ENCODE measurements around the gene CBLL1. TPM values are rescaled to one million over a fixed set of nuclear protein-coding genes. Genes with fewer than 3 reads are reported as not detected.

The CBLL1 gene
- total and polyA plus RNA-seq, 2 experiments from 2014 or later = 18.1 to 19.0 TPM

GRCh38 chr7:107746006-107746405 is 2.1 kb downstream of the CBLL1 start:
- Histone ChIP-seq H3K4me3 (no peak overlapping the region), H3K9me3 (ENCODE audit: low read depth) (no peaks in the 10 kb centered on the region), H3K27me3 (no peaks in the 10 kb centered on the region), H3K4me1 (ENCODE audit: low read depth) (peaks cover 12% of the 10 kb centered on the region), H3K36me3 (peaks cover 14% of the 10 kb centered on the region), H3K27ac (no peak overlapping the region)
- TF ChIP-seq CTCF (IDR thresholded peaks at IDR 0.05; ENCODE audit: low read depth, low read length) = no peak
- no peak for DNase-seq (ENCODE audit: low read depth in 1 of 2, low spot score in 1 of 2)

DNA sequence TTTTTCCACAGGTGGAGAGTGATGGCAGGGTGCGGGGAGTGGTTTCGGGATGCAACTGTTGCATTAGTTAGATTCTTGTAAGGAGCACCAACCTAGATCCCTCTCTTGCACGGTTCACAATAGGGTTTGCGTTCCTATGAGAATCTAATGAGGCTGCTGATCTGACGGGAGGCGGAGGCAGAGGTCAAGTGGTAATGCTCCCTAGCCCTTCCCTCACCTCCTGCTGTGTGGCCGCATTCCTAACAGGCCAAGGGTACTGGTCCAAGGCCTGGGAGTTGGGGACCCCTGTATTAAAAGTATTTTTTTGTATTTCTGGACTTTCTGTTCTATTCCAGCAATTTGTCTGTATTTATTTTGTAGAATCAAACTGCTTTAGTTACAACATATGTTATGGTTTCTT is 7.2 kb downstream of the CBLL1 start:
- no peaks in the 10 kb centered on the region for H3K4me1 ChIP-seq (ENCODE audit: low read depth)
- no peaks in the 10 kb centered on the region for H3K27me3 ChIP-seq
- DNase-seq (ENCODE audit: low read depth in 1 of 2, low spot score in 1 of 2) = no peak
- H3K9me3 ChIP-seq (ENCODE audit: low read depth) = no peaks in the 10 kb centered on the region
- peaks cover 54% of the 10 kb centered on the region for H3K36me3 ChIP-seq
- H3K4me3 ChIP-seq = no peak overlapping the region
- H3K27ac ChIP-seq = no peak overlapping the region
- TF ChIP-seq CTCF (IDR thresholded peaks at IDR 0.05; ENCODE audit: low read depth, low read length) = no peak

DNA sequence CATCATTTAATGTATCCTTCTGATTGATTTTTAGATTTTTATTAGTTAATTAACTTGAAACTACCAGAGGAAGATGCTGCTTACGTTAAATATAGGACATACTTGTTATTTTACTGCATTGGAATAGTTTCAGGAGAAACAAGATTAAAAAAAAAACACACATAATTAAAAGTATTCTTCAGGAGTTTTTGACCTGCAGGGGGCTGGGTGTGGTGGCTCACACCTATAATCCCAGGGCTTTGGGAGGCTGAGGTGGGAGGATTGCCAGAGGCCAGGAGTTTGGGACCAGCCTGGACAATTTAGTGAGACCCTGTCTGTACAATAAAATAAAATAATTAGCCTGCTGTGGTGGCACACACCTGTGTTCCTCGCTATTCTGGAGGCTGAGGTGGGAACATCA is 10.7 kb downstream of the CBLL1 start:
- H3K27me3 ChIP-seq = no peaks in the 10 kb centered on the region
- peak; percentile 17 for TF ChIP-seq CTCF (IDR thresholded peaks at IDR 0.05; ENCODE audit: low read depth, low read length)
- H3K36me3 ChIP-seq = peaks cover 77% of the 10 kb centered on the region
- H3K4me1 ChIP-seq (ENCODE audit: low read depth) = no peaks in the 10 kb centered on the region
- no peak for DNase-seq (ENCODE audit: low read depth in 1 of 2, low spot score in 1 of 2)
- no peaks in the 10 kb centered on the region for H3K9me3 ChIP-seq (ENCODE audit: low read depth)
- no peak overlapping the region for H3K27ac ChIP-seq
- no peak overlapping the region for H3K4me3 ChIP-seq

DNA sequence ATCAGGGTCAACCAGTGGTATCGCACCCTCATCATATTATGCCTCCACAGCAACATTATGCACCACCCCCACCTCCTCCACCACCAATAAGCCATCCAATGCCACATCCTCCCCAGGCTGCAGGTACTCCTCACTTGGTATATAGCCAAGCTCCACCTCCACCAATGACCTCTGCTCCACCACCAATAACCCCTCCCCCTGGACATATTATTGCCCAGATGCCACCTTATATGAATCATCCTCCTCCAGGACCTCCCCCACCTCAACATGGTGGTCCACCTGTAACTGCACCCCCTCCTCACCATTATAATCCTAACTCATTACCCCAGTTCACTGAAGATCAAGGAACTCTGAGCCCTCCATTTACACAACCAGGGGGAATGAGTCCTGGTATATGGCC is 14.7 kb downstream of the CBLL1 start:
- Histone ChIP-seq H3K27ac (no peak overlapping the region), H3K4me3 (no peak overlapping the region), H3K27me3 (no peaks in the 10 kb centered on the region), H3K36me3 (peaks cover 67% of the 10 kb centered on the region), H3K9me3 (ENCODE audit: low read depth) (no peaks in the 10 kb centered on the region), H3K4me1 (ENCODE audit: low read depth) (no peaks in the 10 kb centered on the region)
- no peak for TF ChIP-seq CTCF (IDR thresholded peaks at IDR 0.05; ENCODE audit: low read depth, low read length)
- DNase-seq (ENCODE audit: low read depth in 1 of 2, low spot score in 1 of 2) = no peak

DNA sequence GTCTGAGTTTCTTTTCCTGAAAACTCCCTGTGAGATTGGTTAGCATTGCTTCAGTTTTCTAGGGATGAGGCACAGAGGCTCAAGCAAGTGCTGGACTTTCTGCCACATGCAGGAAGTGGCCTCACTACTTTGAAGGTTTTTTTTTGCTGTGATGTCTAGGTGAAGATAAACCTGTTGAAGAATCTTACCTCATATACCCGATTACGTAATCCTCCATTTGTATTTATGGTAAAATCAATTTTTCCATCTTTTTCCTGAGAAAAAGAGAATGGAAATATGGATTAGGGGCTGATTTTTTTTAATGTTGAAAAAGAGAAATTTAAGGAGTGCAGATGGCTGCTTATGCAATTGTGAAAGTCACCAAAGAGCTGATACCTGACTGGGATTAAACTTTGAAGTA is 23.4 kb downstream of the CBLL1 start:
- H3K4me1 ChIP-seq (ENCODE audit: low read depth) = no peaks in the 10 kb centered on the region
- H3K9me3 ChIP-seq (ENCODE audit: low read depth) = no peaks in the 10 kb centered on the region
- no peak overlapping the region for H3K27ac ChIP-seq
- no peak for TF ChIP-seq CTCF (IDR thresholded peaks at IDR 0.05; ENCODE audit: low read depth, low read length)
- H3K36me3 ChIP-seq = no peaks in the 10 kb centered on the region
- H3K4me3 ChIP-seq = no peak overlapping the region
- no peaks in the 10 kb centered on the region for H3K27me3 ChIP-seq
- DNase-seq (ENCODE audit: low read depth in 1 of 2, low spot score in 1 of 2) = no peak

DNA sequence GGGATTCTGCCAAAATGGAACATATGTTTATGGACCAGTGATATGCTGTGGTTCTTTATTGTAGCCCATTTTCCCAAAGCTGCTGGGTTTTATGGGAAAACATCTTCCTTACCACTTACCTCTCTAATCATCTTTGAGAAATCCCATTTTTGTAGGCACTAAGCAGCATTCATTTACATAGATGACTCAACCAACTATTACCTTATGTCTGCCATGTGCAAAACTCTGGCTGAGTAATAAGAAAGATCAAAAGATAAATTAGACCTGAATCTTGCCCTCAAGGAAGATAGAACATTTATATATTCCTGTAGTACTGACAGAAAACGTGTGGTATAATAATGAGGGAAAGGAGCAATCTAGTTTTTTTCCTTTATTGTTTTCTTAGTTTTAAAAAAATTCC is 24.3 kb downstream of the CBLL1 start:
- no peaks in the 10 kb centered on the region for H3K27me3 ChIP-seq
- no peaks in the 10 kb centered on the region for H3K9me3 ChIP-seq (ENCODE audit: low read depth)
- DNase-seq (ENCODE audit: low read depth in 1 of 2, low spot score in 1 of 2) = no peak
- TF ChIP-seq CTCF (IDR thresholded peaks at IDR 0.05; ENCODE audit: low read depth, low read length) = no peak
- H3K4me3 ChIP-seq = no peak overlapping the region
- H3K36me3 ChIP-seq = no peaks in the 10 kb centered on the region
- no peaks in the 10 kb centered on the region for H3K4me1 ChIP-seq (ENCODE audit: low read depth)
- H3K27ac ChIP-seq = no peak overlapping the region

All from cardiac muscle cell (in vitro differentiated cells and primary cell).